ENCODE measurements around the gene NRROS.

DNA sequence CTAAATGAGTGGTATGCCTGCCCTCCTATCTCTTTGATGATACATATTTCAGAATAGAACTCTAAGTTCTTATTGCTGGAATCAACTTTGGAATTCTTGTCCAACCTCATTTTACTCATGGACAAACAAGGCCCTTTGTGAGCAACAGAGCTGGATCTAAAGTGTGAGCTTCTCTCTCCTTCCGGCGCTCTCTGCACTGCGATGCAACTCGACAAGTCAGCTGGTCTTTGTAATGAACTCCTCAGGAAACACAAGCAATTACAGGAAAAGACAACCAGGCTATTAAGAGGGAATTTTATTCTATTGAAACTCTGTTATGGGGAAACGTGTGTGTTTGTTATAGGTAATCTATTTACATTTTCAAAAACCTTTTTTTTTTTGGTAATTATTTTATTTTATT is 20.3 kb upstream of the NRROS start:
- no peak for TF ChIP-seq GATA2 (IDR thresholded peaks at IDR 0.05; ENCODE audit: low read depth, low read length)
- no peak for TF ChIP-seq GATA3 (IDR thresholded peaks at IDR 0.05; ENCODE audit: low read depth, low read length)

Measured in SH-SY5Y (cell line).